Measurements from ENCODE around the gene PUM2.
A peak's percentile ranks its signal among the peaks of the same experiment; 100 is the strongest.
"Not testable (repeated sequence)": the region's sequence is repeated elsewhere in the genome, so short reads cannot be mapped to it uniquely, and the experiment has no call there.

PUM2 gene

GRCh38 chr2:20368706-20369105 lies 18.1 kb upstream of the PUM2 start:
- DNase-seq, result no peak

GRCh38 chr2:20367929-20368328 lies 17.3 kb upstream of the PUM2 start:
- not testable (repeated sequence) for DNase-seq

- DNase-seq, result no peak
These were observed 16.1 kb upstream of the PUM2 start for GRCh38 chr2:20366672-20367116.

- no peak for DNase-seq
These were observed 14.7 kb upstream of the PUM2 start for GRCh38 chr2:20365249-20365817.

- no peak for DNase-seq
These were observed 12.9 kb upstream of the PUM2 start for GRCh38 chr2:20363578-20363977.

- no peak for DNase-seq
These were observed 12.2 kb upstream of the PUM2 start for GRCh38 chr2:20362701-20363435.

GRCh38 chr2:20361893-20362292 lies 11.2 kb upstream of the PUM2 start:
- no peak for DNase-seq

- DNase-seq, result no peak
These were observed 8.5 kb upstream of the PUM2 start for GRCh38 chr2:20359096-20359495.

- no peak for DNase-seq
These were observed 7.2 kb upstream of the PUM2 start for GRCh38 chr2:20357638-20358389.

- DNase-seq, result no peak
These were observed 5.4 kb upstream of the PUM2 start for GRCh38 chr2:20356042-20356441.

GRCh38 chr2:20355131-20355530 lies 4.5 kb upstream of the PUM2 start:
- no peak for DNase-seq

- DNase-seq, result no peak
These were observed 2.8 kb upstream of the PUM2 start for GRCh38 chr2:20353241-20353992.

- DNase-seq, result no peak
These were observed 2.1 kb upstream of the PUM2 start for GRCh38 chr2:20352581-20353216.

GRCh38 chr2:20352230-20352578 lies 1.6 kb upstream of the PUM2 start:
- DNase-seq, result no peak

GRCh38 chr2:20351555-20352229 lies 1.0 kb upstream of the PUM2 start:
- DNase-seq, result no peak

- peak; percentile 59 for DNase-seq
These were observed 467 bp downstream of the PUM2 start for GRCh38 chr2:20350041-20350712.

- no peak for DNase-seq
These were observed 1.1 kb downstream of the PUM2 start for GRCh38 chr2:20349513-20349921.

GRCh38 chr2:20348542-20348941 lies 2.1 kb downstream of the PUM2 start:
- no peak for DNase-seq

GRCh38 chr2:20346565-20347381 lies 3.9 kb downstream of the PUM2 start:
- DNase-seq, result no peak

GRCh38 chr2:20343128-20343527 lies 7.5 kb downstream of the PUM2 start:
- no peak for DNase-seq

- DNase-seq, result no peak
These were observed 11.6 kb downstream of the PUM2 start for GRCh38 chr2:20339012-20339411.

All from GDM1 (cell line).